Measurements from ENCODE around the gene RAPGEF6.

The RAPGEF6 gene

GRCh38 chr5:131644822-131645221 is 9.8 kb upstream of the RAPGEF6 start:
- TF ChIP-seq CTCF (conservative IDR thresholded peaks at IDR 0.05; ENCODE audit: control insufficient read depth, insufficient read depth, low read depth, low read length), result no peak
- no peak overlapping the region for H3K4me3 ChIP-seq (ENCODE audit: control insufficient read depth, low read depth, low read length)
- peak; percentile 34 for DNase-seq (ENCODE audit: low read depth)

- no peak for TF ChIP-seq CTCF (conservative IDR thresholded peaks at IDR 0.05; ENCODE audit: control insufficient read depth, insufficient read depth, low read depth, low read length)
Measured at GRCh38 chr5:131644370-131644769, 9.3 kb upstream of the RAPGEF6 start.

GRCh38 chr5:131641494-131641893 is 6.5 kb upstream of the RAPGEF6 start:
- no peak for DNase-seq (ENCODE audit: low read depth)
- TF ChIP-seq CTCF (conservative IDR thresholded peaks at IDR 0.05; ENCODE audit: control insufficient read depth, insufficient read depth, low read depth, low read length), result no peak
- H3K4me3 ChIP-seq (ENCODE audit: control insufficient read depth, low read depth, low read length), result no peak overlapping the region

More at GRCh38 chr5:131644370-131644769, 9.3 kb upstream of the RAPGEF6 start:
- no peak for DNase-seq (ENCODE audit: low read depth)
- H3K4me3 ChIP-seq (ENCODE audit: control insufficient read depth, low read depth, low read length), result no peak overlapping the region

- no peak for TF ChIP-seq CTCF (conservative IDR thresholded peaks at IDR 0.05; ENCODE audit: control insufficient read depth, insufficient read depth, low read depth, low read length)
- H3K4me3 ChIP-seq (ENCODE audit: control insufficient read depth, low read depth, low read length), result no peak overlapping the region
- peak; percentile 61 for DNase-seq (ENCODE audit: low read depth)
Measured at GRCh38 chr5:131640043-131640856, 5.2 kb upstream of the RAPGEF6 start.

GRCh38 chr5:131639148-131639547 is 4.1 kb upstream of the RAPGEF6 start:
- H3K4me3 ChIP-seq (ENCODE audit: control insufficient read depth, low read depth, low read length), result no peak overlapping the region
- TF ChIP-seq CTCF (conservative IDR thresholded peaks at IDR 0.05; ENCODE audit: control insufficient read depth, insufficient read depth, low read depth, low read length), result no peak
- no peak for DNase-seq (ENCODE audit: low read depth)

GRCh38 chr5:131637694-131638093 is 2.7 kb upstream of the RAPGEF6 start:
- TF ChIP-seq CTCF (conservative IDR thresholded peaks at IDR 0.05; ENCODE audit: control insufficient read depth, insufficient read depth, low read depth, low read length), result no peak
- no peak for DNase-seq (ENCODE audit: low read depth)
- H3K4me3 ChIP-seq (ENCODE audit: control insufficient read depth, low read depth, low read length), result no peak overlapping the region

Measured in fibroblast of mammary gland (primary cell).